IPS-18a (cell line): ENCODE measurements around the gene SATB1.

Source experiments
- H3K27ac ChIP-seq: one replicate; pipeline ENCODE4 v1.5.1; 2013; ENCODE audit warnings: low read length
- H3K27me3 ChIP-seq: one replicate; pipeline ENCODE4 v1.6.1; 2013; ENCODE audit warnings: mild to moderate bottlenecking, low read length; ENCODE audit not compliant: control insufficient read depth, insufficient read depth
- H3K36me3 ChIP-seq: one replicate; pipeline ENCODE4 v1.6.1; 2013; ENCODE audit warnings: low read depth, low read length; ENCODE audit not compliant: control insufficient read depth
- H3K4me1 ChIP-seq: one replicate; pipeline ENCODE4 v1.6.1; 2013; ENCODE audit warnings: low read depth, low read length; ENCODE audit not compliant: control insufficient read depth
- H3K4me3 ChIP-seq: one replicate; pipeline ENCODE4 v1.5.1; 2013; ENCODE audit warnings: low read length
- H3K9ac ChIP-seq: one replicate; pipeline ENCODE4 v1.6.1; 2013; ENCODE audit warnings: mild to moderate bottlenecking, low read length, moderate library complexity
- H3K9me3 ChIP-seq: one replicate; pipeline ENCODE4 v1.6.1; 2013; ENCODE audit warnings: low read depth, low read length; ENCODE audit not compliant: control insufficient read depth

Gene SATB1

GRCh38 chr3:18415839-18416238 lies 9.3 kb downstream of the SATB1 start:
- no peak overlapping the region for H3K9ac ChIP-seq
- no peak overlapping the region for H3K4me3 ChIP-seq
- peaks cover 17% of the 10 kb centered on the region for H3K36me3 ChIP-seq
- no peaks in the 10 kb centered on the region for H3K27me3 ChIP-seq
- no peak overlapping the region for H3K27ac ChIP-seq
- H3K9me3 ChIP-seq, result no peaks in the 10 kb centered on the region
- H3K4me1 ChIP-seq, result no peaks in the 10 kb centered on the region

GRCh38 chr3:18415167-18415566 lies 10.0 kb downstream of the SATB1 start:
- H3K4me3 ChIP-seq, result no peak overlapping the region
- H3K36me3 ChIP-seq, result peaks cover 17% of the 10 kb centered on the region
- H3K9ac ChIP-seq, result no peak overlapping the region
- H3K9me3 ChIP-seq, result no peaks in the 10 kb centered on the region
- no peaks in the 10 kb centered on the region for H3K4me1 ChIP-seq
- H3K27me3 ChIP-seq, result no peaks in the 10 kb centered on the region
- H3K27ac ChIP-seq, result no peak overlapping the region

- Histone ChIP-seq H3K9me3 (no peaks in the 10 kb centered on the region), H3K27ac (no peak overlapping the region), H3K27me3 (no peaks in the 10 kb centered on the region), H3K9ac (no peak overlapping the region), H3K4me1 (peaks cover 9% of the 10 kb centered on the region), H3K4me3 (no peak overlapping the region), H3K36me3 (peaks cover 17% of the 10 kb centered on the region)
Observed at GRCh38 chr3:18412684-18413083, 12.5 kb downstream of the SATB1 start.

- Histone ChIP-seq H3K4me3 (no peak overlapping the region), H3K4me1 (peaks cover 9% of the 10 kb centered on the region), H3K9me3 (no peaks in the 10 kb centered on the region), H3K27me3 (no peaks in the 10 kb centered on the region), H3K36me3 (peaks cover 12% of the 10 kb centered on the region), H3K9ac (no peak overlapping the region), H3K27ac (no peak overlapping the region)
Observed at GRCh38 chr3:18411541-18411940, 13.6 kb downstream of the SATB1 start.

GRCh38 chr3:18410205-18410604 lies 14.9 kb downstream of the SATB1 start:
- peaks cover 4% of the 10 kb centered on the region for H3K36me3 ChIP-seq
- no peaks in the 10 kb centered on the region for H3K27me3 ChIP-seq
- peaks cover 9% of the 10 kb centered on the region for H3K4me1 ChIP-seq
- H3K4me3 ChIP-seq, result no peak overlapping the region
- H3K9ac ChIP-seq, result no peak overlapping the region
- no peaks in the 10 kb centered on the region for H3K9me3 ChIP-seq
- H3K27ac ChIP-seq, result no peak overlapping the region

GRCh38 chr3:18409266-18409665 lies 15.9 kb downstream of the SATB1 start:
- H3K9ac ChIP-seq, result no peak overlapping the region
- H3K4me1 ChIP-seq, result peaks cover 9% of the 10 kb centered on the region
- H3K36me3 ChIP-seq, result no peaks in the 10 kb centered on the region
- no peaks in the 10 kb centered on the region for H3K27me3 ChIP-seq
- no peak overlapping the region for H3K4me3 ChIP-seq
- H3K27ac ChIP-seq, result no peak overlapping the region
- no peaks in the 10 kb centered on the region for H3K9me3 ChIP-seq

GRCh38 chr3:18405141-18405540 lies 20.0 kb downstream of the SATB1 start:
- Histone ChIP-seq H3K9me3 (no peaks in the 10 kb centered on the region), H3K27me3 (no peaks in the 10 kb centered on the region), H3K4me1 (peaks cover 9% of the 10 kb centered on the region), H3K36me3 (no peaks in the 10 kb centered on the region), H3K27ac (no peak overlapping the region), H3K9ac (no peak overlapping the region), H3K4me3 (no peak overlapping the region)

- Histone ChIP-seq H3K4me3 (no peak overlapping the region), H3K27ac (no peak overlapping the region), H3K9ac (no peak overlapping the region), H3K27me3 (no peaks in the 10 kb centered on the region), H3K36me3 (no peaks in the 10 kb centered on the region), H3K4me1 (peaks cover 4% of the 10 kb centered on the region), H3K9me3 (no peaks in the 10 kb centered on the region)
Observed at GRCh38 chr3:18403061-18403460, 22.1 kb downstream of the SATB1 start.

GRCh38 chr3:18402239-18402799 lies 22.8 kb downstream of the SATB1 start:
- H3K4me3 ChIP-seq, result no peak overlapping the region
- H3K9me3 ChIP-seq, result no peaks in the 10 kb centered on the region
- no peak overlapping the region for H3K9ac ChIP-seq
- no peak overlapping the region for H3K27ac ChIP-seq
- H3K36me3 ChIP-seq, result no peaks in the 10 kb centered on the region
- H3K4me1 ChIP-seq, result no peaks in the 10 kb centered on the region
- no peaks in the 10 kb centered on the region for H3K27me3 ChIP-seq

- H3K36me3 ChIP-seq, result no peaks in the 10 kb centered on the region
- no peak overlapping the region for H3K27ac ChIP-seq
- H3K9ac ChIP-seq, result no peak overlapping the region
- no peak overlapping the region for H3K4me3 ChIP-seq
- no peaks in the 10 kb centered on the region for H3K4me1 ChIP-seq
- no peaks in the 10 kb centered on the region for H3K9me3 ChIP-seq
- no peaks in the 10 kb centered on the region for H3K27me3 ChIP-seq
Observed at GRCh38 chr3:18401300-18401961, 23.7 kb downstream of the SATB1 start.

- no peaks in the 10 kb centered on the region for H3K4me1 ChIP-seq
- no peaks in the 10 kb centered on the region for H3K27me3 ChIP-seq
- H3K4me3 ChIP-seq, result no peak overlapping the region
- no peaks in the 10 kb centered on the region for H3K9me3 ChIP-seq
- peaks cover 5% of the 10 kb centered on the region for H3K36me3 ChIP-seq
- no peak overlapping the region for H3K27ac ChIP-seq
- no peak overlapping the region for H3K9ac ChIP-seq
Observed at GRCh38 chr3:18398448-18398847, 26.7 kb downstream of the SATB1 start.

GRCh38 chr3:18396428-18396827 lies 28.7 kb downstream of the SATB1 start:
- no peak overlapping the region for H3K4me3 ChIP-seq
- H3K27me3 ChIP-seq, result no peaks in the 10 kb centered on the region
- no peaks in the 10 kb centered on the region for H3K9me3 ChIP-seq
- H3K9ac ChIP-seq, result no peak overlapping the region
- no peaks in the 10 kb centered on the region for H3K4me1 ChIP-seq
- peaks cover 5% of the 10 kb centered on the region for H3K36me3 ChIP-seq
- no peak overlapping the region for H3K27ac ChIP-seq
